HG02870 (cell line): ENCODE measurements around the gene SP2.

ENCODE experiments used
- ATAC-seq: cut with Tn5 transposase; IDR thresholded peaks from one replicate; pipeline ENCODE4 v1.9.1; 2021; ENCODE audit warnings: mild to moderate bottlenecking, moderate library complexity; ENCODE audit not compliant: unreplicated experiment

SP2 gene

DNA sequence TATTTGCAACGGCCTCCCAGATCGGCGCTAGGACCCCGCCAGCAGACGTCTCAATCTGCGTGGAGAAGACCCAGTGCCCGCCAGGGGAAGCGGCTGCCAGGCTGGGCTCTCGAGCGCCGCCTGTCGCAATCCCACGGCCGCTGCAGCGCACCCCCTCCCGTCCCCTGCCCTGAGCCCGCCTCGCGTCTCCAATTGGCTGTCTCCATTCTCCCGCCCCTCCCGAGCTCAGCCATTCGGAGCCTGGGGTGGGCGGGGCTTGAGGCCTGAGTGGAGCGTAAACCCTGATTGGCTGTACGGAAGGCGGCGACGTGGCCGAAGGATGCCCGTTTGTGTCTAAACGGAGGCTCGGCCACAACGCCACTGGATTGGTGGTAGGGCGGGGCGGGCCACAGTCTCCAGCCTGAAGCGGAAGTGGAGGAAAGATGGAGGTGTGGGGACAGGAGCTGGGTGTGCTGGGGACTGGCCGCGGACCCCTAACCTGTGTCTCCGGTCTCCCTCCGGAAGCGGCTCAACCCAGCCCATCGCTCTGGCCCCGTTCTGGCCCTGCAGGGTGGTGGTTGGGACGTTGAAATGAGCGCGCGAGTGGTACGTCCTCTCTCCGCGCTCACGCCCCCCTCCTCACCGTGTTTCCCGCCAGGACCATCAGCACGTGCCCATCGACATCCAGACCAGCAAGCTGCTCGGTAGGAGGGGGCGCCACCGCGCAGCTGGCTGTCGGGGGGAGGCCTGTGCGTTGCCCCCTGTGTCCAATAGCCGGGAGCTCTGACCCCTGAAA, 74.9 kb downstream of the SP2 start, which contains the start of gene CDK5RAP3:
TSS of gene CDK5RAP3 (plus strand) at position 389 of the 775 bp plus-strand sequence. CDS start at position 423, 34 bp downstream.
- ATAC-seq: peak; percentile 94

DNA sequence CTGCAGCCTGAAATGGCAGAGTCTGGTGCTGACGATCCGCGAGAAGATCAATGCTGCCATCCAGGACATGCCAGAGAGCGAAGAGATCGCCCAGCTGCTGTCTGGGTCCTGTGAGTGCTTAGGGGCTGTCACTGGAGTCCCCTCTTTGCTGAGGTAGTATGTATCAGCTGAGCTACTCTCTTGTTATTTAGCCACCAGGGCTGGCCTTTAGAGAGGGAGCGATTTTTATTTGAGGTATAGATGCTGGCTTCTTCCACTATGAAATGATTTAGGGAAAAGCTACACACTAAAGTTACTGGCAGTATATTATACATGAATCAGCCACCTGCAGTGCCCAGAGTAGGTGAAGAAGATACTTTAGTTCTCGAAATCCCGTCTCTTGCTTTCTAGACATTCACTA, 77.5 kb downstream of the SP2 start:
- ATAC-seq: no peak

DNA sequence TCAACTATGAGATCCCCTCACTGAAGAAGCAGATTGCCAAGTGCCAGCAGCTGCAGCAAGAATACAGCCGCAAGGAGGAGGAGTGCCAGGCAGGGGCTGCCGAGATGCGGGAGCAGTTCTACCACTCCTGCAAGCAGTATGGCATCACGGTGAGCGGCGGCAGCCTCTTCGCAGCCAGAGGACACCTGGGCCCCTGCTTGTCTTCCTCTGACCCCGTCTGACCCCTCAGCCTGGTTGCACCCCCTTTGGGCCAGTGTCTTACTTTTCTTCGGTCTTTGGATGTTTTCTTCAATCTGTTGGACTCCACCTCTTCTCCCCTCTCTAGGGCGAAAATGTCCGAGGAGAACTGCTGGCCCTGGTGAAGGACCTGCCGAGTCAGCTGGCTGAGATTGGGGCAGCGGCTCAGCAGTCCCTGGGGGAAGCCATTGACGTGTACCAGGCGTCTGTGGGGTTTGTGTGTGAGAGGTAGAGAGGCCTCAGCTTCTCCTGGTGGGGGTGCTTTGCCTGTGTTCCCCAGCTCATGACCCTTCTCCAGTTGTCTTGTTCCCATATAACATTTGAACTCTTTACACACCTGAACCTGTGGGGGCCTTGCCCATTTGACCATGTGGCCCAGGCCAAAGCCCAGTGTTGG, 79.3 kb downstream of the SP2 start:
- no peak for ATAC-seq

DNA sequence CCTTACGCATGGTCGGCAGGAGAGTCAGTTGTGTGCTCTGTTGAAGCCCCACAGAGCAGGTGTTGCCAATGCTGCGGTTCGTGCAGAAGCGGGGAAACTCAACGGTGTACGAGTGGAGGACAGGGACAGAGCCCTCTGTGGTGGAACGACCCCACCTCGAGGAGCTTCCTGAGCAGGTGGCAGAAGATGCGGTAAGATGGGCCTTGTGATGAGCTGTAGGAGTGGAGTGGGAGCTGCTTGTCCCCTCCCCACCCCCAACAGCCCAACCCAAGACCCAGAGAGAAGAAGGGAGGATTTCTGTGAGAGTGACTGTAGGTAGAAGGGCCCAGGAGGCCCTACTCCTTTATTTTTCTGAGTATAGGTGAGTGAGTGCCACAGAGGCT, 79.8 kb downstream of the SP2 start:
- no peak for ATAC-seq

DNA sequence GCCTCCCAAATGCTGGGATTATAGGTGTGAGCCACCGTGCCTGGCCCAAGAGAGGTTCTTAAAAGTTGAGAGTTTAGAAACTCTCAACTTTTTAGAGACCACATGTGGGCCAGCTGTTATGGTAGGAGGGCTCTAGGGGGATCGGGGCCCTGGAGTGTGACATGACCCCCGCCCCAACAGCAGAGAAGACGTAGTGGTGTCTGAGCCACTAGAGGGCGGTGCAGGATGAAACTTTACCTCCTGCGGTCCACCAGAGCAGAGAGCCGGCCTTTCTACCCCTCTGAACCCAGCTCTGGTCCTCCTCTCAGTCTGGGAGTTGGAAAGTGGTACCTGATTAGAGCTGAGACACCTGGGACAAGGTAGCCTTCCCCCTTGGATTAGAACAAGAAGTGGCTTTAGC, 82.3 kb downstream of the SP2 start:
- ATAC-seq: no peak
